Parathyroid adenoma (tissue), 2 donors: ENCODE data around the gene IL4R.

Experiments
- H2AFZ ChIP-seq: fragments of 300-600 bp; sonication (generic); one replicate; pipeline ENCODE4 v1.7.0; 2017; ENCODE audit warnings: antibody characterized with exemption, mild to moderate bottlenecking
- H3K27ac ChIP-seq: fragments of 300-600 bp; sonication (generic); one replicate; pipeline ENCODE4 v1.7.0; 2017
- H3K27me3 ChIP-seq: fragments of 300-600 bp; sonication (generic); one replicate; pipeline ENCODE4 v1.7.0; 2017; ENCODE audit warnings: low read length; ENCODE audit not compliant: control insufficient read depth, insufficient read depth
- H3K36me3 ChIP-seq: fragments of 300-600 bp; sonication (generic); one replicate; pipeline ENCODE4 v1.7.0; 2017; ENCODE audit warnings: low read length; ENCODE audit not compliant: control insufficient read depth, insufficient read depth
- H3K4me1 ChIP-seq: fragments of 300-600 bp; sonication (generic); one replicate; pipeline ENCODE4 v1.7.0; 2017; ENCODE audit warnings: control low read depth
- H3K4me2 ChIP-seq: fragments of 300-600 bp; sonication (generic); one replicate; pipeline ENCODE4 v1.7.0; 2017; ENCODE audit warnings: low read length
- H3K4me3 ChIP-seq: fragments of 300-600 bp; sonication (generic); one replicate; pipeline ENCODE4 v1.7.0; 2017; ENCODE audit warnings: low read depth, low read length
- H3K79me2 ChIP-seq: fragments of 300-600 bp; sonication (generic); one replicate; pipeline ENCODE4 v1.7.0; 2017; ENCODE audit warnings: control low read depth
- H3K9ac ChIP-seq: fragments of 300-600 bp; sonication (generic); one replicate; pipeline ENCODE4 v1.7.0; 2017; ENCODE audit warnings: mild to moderate bottlenecking
- H3K9me3 ChIP-seq: fragments of 300-600 bp; sonication (generic); one replicate; pipeline ENCODE4 v1.7.0; 2017; ENCODE audit warnings: low read length; ENCODE audit not compliant: control insufficient read depth
- CTCF ChIP-seq: fragments of 300-600 bp; sonication (generic); IDR thresholded peaks from one replicate; pipeline ENCODE4 v1.7.0; 2017; ENCODE audit warnings: antibody characterized with exemption, mild to moderate bottlenecking
- donor health status: primary hyperparathyroidism.

The IL4R gene

DNA sequence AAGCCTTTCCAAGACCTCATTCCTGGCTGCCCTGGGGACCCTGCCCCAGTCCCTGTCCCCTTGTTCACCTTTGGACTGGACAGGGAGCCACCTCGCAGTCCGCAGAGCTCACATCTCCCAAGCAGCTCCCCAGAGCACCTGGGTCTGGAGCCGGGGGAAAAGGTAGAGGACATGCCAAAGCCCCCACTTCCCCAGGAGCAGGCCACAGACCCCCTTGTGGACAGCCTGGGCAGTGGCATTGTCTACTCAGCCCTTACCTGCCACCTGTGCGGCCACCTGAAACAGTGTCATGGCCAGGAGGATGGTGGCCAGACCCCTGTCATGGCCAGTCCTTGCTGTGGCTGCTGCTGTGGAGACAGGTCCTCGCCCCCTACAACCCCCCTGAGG is 49.5 kb downstream of the IL4R start:
- no peak overlapping the region for H3K9ac ChIP-seq
- no peaks in the 10 kb centered on the region for H3K79me2 ChIP-seq
- H3K27me3 ChIP-seq: no peaks in the 10 kb centered on the region
- H3K27ac ChIP-seq: no peak overlapping the region
- no peak for TF ChIP-seq CTCF
- no peaks in the 10 kb centered on the region for H3K9me3 ChIP-seq
- H3K36me3 ChIP-seq: no peaks in the 10 kb centered on the region
- no peak overlapping the region for H2AFZ ChIP-seq
- no peak overlapping the region for H3K4me3 ChIP-seq
- H3K4me1 ChIP-seq: peaks cover 2% of the 10 kb centered on the region
- no peak overlapping the region for H3K4me2 ChIP-seq

DNA sequence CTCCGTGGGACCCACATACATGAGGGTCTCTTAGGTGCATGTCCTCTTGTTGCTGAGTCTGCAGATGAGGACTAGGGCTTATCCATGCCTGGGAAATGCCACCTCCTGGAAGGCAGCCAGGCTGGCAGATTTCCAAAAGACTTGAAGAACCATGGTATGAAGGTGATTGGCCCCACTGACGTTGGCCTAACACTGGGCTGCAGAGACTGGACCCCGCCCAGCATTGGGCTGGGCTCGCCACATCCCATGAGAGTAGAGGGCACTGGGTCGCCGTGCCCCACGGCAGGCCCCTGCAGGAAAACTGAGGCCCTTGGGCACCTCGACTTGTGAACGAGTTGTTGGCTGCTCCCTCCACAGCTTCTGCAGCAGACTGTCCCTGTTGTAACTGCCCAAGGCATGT is 50.0 kb downstream of the IL4R start:
- Histone ChIP-seq H3K27ac (no peak overlapping the region), H3K9me3 (no peaks in the 10 kb centered on the region), H3K27me3 (no peaks in the 10 kb centered on the region), H3K9ac (no peak overlapping the region), H3K36me3 (no peaks in the 10 kb centered on the region), H3K79me2 (no peaks in the 10 kb centered on the region), H2AFZ (no peak overlapping the region), H3K4me1 (peaks cover 2% of the 10 kb centered on the region), H3K4me2 (no peak overlapping the region), H3K4me3 (no peak overlapping the region)
- TF ChIP-seq CTCF: no peak

DNA sequence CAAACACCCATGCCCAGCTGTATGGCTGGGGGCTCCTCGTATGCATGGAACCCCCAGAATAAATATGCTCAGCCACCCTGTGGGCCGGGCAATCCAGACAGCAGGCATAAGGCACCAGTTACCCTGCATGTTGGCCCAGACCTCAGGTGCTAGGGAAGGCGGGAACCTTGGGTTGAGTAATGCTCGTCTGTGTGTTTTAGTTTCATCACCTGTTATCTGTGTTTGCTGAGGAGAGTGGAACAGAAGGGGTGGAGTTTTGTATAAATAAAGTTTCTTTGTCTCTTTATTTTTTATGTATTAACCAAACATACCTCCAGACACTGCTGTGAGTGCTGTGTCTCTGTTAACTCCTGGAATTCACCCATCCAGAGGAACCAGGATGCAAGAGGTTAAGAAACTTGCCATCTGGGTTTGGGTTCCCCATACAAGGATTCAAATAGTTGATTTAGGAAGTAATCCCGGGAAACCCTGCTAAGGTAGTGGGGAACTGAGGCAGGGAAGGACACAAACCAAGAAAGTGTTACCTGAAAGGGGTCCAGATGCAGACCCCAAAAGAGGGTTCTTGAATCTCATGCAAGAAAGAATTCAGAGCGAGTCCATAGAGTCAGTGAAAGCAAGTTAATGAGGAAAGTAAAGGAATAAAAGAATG is 50.8 kb downstream of the IL4R start:
- H3K4me1 ChIP-seq: peaks cover 2% of the 10 kb centered on the region
- no peak overlapping the region for H3K27ac ChIP-seq
- H2AFZ ChIP-seq: no peak overlapping the region
- no peaks in the 10 kb centered on the region for H3K79me2 ChIP-seq
- no peak overlapping the region for H3K4me2 ChIP-seq
- no peaks in the 10 kb centered on the region for H3K9me3 ChIP-seq
- no peaks in the 10 kb centered on the region for H3K36me3 ChIP-seq
- no peaks in the 10 kb centered on the region for H3K27me3 ChIP-seq
- no peak overlapping the region for H3K9ac ChIP-seq
- no peak for TF ChIP-seq CTCF
- no peak overlapping the region for H3K4me3 ChIP-seq

DNA sequence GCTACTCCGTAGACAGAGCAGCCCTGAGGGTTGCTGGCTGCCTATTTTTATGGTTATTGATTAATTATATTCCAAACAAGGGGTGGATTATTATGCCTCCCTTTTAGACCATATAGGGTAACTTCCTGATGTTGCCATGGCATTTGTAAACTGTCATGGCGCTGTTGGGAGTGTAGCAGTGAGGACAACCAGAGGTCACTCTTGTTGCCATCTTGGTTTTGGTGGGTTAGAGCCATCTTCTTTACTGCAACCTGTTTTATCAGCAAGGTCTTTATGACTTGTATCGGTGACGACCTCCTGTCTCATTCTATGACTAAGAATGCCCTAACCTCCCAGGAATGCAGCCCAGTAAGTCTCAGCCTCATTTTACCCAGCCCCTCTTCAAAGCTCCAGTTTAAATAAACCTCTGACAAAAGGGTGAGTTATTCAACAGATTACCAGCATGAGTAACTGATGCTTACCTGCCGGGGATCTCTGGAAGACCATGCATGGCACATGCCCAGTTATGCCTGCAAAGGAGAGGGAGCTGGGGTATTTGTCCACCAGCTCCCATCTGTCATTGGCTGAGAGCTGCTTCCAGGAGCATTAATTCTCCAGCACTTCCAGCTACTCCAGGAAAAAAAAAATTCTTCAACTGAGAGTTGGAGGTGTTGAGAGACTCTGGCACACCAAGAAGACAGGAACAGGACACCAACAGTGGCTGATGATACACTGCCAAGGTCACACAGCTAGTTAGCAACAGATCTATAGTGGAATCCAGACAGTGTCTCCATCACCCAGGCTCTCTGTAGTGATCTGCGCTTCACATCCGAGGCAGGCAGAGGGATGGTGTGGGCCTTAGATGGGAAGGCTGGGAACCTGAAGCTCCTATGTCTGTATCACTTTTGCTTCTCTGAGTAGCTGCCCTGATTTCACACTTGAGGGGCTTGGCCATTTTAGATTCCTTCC is 51.6 kb downstream of the IL4R start:
- Histone ChIP-seq H3K27me3 (no peaks in the 10 kb centered on the region), H3K4me2 (no peak overlapping the region), H3K4me1 (peaks cover 2% of the 10 kb centered on the region)

More for the DNA sequence above, 51.6 kb downstream of the IL4R start:
- Histone ChIP-seq H3K9ac (no peak overlapping the region), H3K9me3 (no peaks in the 10 kb centered on the region), H3K36me3 (no peaks in the 10 kb centered on the region), H3K79me2 (no peaks in the 10 kb centered on the region), H3K4me3 (no peak overlapping the region), H2AFZ (no peak overlapping the region), H3K27ac (no peak overlapping the region)
- no peak for TF ChIP-seq CTCF
